Adipocyte (in vitro differentiated cells): ENCODE data around the gene PDZRN4.
"Not testable (repeated sequence)": the region's sequence is repeated elsewhere in the genome, so short reads cannot be mapped to it uniquely, and the experiment has no call there.

ENCODE experiments used
- DNase-seq: peaks from one replicate; pipeline ENCODE4 v3.0.0-alpha.2; 2015; ENCODE audit warnings: low read depth
- H3K27me3 ChIP-seq: replicated peaks from 2 replicates; pipeline ENCODE4 v1.7.0; 2013; ENCODE audit warnings: mild to moderate bottlenecking, low read length, moderate library complexity; ENCODE audit not compliant: control insufficient read depth, insufficient read depth
- H3K36me3 ChIP-seq: 2 replicates; pipeline ENCODE4 v1.7.0; 2013; ENCODE audit warnings: low read length, mild to moderate bottlenecking, moderate library complexity; ENCODE audit not compliant: control insufficient read depth, insufficient read depth, severe bottlenecking
- H3K4me1 ChIP-seq: 2 replicates; pipeline ENCODE4 v1.7.0; 2013; ENCODE audit warnings: mild to moderate bottlenecking, low read length, moderate library complexity; ENCODE audit not compliant: control insufficient read depth, insufficient read depth
- H3K4me3 ChIP-seq: 2 replicates; pipeline ENCODE4 v1.7.0; 2013; ENCODE audit warnings: mild to moderate bottlenecking, low read length, moderate library complexity
- H3K9ac ChIP-seq: 2 replicates; pipeline ENCODE4 v1.7.0; 2013; ENCODE audit warnings: mild to moderate bottlenecking, low read length, moderate library complexity
- H3K9me3 ChIP-seq: 2 replicates; pipeline ENCODE4 v1.7.0; 2013; ENCODE audit warnings: mild to moderate bottlenecking, low read length, moderate library complexity; ENCODE audit not compliant: control insufficient read depth

PDZRN4 gene

DNA sequence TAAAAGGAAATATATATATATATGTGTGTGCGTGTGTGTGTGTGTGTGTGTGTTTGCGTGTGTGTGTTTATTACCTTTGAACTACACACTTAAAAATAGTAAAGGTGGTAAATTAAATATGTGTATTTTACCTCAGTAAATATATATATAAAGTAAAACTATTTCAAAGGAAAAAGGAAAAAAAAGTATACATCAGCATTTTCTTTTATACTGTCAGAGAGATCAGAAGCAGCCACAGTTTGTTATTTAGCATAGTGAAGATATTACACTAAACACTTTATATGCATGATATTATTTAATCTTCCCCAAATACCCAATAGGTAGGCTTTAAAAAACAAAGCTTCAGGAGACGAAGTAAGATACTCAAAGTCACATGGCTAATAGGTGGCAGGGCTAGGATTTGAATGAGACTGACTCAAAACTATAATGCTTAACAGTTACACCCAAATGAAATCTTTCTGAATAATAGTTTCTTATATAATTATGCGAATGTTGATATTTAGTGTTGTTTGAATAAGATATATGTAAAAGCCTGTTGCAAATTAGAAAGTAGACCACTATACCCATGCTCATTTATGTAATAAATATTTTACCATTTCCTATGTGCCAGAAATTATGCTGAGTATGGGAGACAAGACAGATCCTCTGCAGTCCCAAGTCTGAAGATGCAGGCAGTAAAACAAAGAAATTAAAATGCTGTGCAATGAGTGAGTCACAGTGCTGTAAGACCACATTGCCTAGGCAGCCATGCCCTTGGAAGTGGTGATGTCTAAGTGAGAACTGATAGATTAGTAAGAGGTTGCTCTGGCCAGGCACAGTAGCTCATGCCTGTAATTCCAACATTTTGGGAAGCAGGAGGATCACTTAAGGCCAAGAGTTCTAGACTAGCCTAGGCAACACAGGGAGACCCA is 66.1 kb downstream of the PDZRN4 start:
- Histone ChIP-seq H3K9ac (no peak overlapping the region), H3K4me3 (no peak overlapping the region), H3K27me3 (no peaks in the 10 kb centered on the region), H3K4me1 (no peaks in the 10 kb centered on the region), H3K36me3 (no peaks in the 10 kb centered on the region), H3K9me3 (no peaks in the 10 kb centered on the region)
- DNase-seq: no peak

DNA sequence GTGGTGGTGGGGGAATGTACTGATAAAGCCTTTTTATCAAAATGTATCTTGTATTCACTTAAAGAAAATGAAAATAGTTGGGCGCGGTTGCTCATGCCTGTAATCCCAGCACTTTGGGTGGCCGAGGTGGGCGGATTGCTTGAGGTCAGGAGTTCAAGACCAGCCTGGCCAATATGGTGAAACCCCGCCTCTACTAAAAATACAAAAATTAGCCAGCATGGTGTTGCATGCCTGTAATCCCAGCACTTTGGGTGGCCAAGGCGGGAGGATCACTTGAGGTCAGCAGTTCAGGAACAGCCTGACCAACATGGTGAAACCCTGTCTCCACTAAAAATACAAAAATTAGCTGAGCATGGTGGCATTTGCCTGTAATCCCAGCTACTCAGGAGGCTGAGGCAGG is 75.1 kb downstream of the PDZRN4 start:
- H3K36me3 ChIP-seq, H3K4me1 ChIP-seq, H3K9me3 ChIP-seq, H3K9ac ChIP-seq, DNase-seq, H3K27me3 ChIP-seq, H3K4me3 ChIP-seq: not testable (repeated sequence)

DNA sequence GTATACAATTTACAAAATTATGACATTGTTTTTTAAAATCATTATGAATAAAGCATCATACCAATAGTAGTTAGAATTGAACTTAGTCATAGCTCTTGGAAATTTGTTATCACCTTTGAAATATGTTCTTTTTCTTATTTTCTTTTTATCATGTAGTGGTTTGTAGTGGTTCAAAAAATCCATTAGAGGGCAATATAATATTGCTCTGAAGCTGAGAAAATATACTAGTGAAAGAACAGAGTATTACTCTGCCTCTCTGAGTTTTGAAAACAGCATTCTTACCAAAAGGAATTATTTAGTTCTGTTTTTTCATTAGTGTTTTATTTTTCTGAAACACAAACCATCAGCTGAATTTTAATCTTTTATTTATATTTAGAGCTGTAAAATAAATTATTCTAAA is 76.2 kb downstream of the PDZRN4 start:
- no peaks in the 10 kb centered on the region for H3K27me3 ChIP-seq
- no peaks in the 10 kb centered on the region for H3K4me1 ChIP-seq
- no peak overlapping the region for H3K9ac ChIP-seq
- H3K4me3 ChIP-seq: no peak overlapping the region
- H3K36me3 ChIP-seq: no peaks in the 10 kb centered on the region
- peak; percentile 26 for DNase-seq
- no peaks in the 10 kb centered on the region for H3K9me3 ChIP-seq

DNA sequence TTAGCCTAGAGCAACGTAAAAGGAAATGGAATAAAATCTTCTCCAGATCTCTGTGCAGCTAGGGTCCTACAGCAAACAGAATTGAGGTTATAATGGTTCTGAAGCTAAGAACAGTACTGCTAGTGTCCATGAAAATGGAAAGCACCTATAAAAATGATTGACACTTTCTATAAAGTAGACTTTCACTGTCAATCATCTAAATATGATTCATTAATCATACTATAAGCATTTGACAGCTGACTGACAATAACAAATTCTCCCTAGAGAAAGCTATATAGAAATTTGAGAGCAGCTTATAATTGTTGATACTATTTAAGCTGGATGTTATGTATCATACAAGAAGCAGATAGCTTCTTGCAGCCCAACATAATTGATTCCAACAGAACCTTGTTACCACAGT is 80.9 kb downstream of the PDZRN4 start:
- no peak overlapping the region for H3K9ac ChIP-seq
- no peaks in the 10 kb centered on the region for H3K9me3 ChIP-seq
- no peak for DNase-seq
- H3K4me1 ChIP-seq: no peaks in the 10 kb centered on the region
- no peaks in the 10 kb centered on the region for H3K36me3 ChIP-seq
- no peaks in the 10 kb centered on the region for H3K27me3 ChIP-seq
- no peak overlapping the region for H3K4me3 ChIP-seq

DNA sequence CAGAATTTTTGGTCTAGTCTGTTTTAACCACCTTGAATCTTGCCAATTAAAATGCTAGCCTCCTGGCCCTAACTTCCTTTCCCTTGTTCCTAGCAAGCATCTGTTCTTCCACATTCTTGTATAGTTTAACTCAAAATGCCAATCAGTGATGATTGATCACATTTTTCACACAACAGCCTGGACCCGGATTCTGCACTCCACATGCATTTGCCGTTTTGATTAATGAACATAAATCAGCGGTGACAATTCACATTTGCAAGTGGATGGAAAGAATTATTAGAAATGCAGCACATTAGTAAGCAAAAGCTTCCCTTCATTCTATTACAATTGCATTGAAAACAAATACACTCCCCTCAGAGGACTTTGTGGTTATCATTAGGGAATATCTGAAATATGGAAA is 83.4 kb downstream of the PDZRN4 start:
- no peak overlapping the region for H3K9ac ChIP-seq
- H3K36me3 ChIP-seq: no peaks in the 10 kb centered on the region
- H3K4me3 ChIP-seq: no peak overlapping the region
- H3K4me1 ChIP-seq: no peaks in the 10 kb centered on the region
- no peaks in the 10 kb centered on the region for H3K9me3 ChIP-seq
- no peak for DNase-seq
- H3K27me3 ChIP-seq: no peaks in the 10 kb centered on the region

DNA sequence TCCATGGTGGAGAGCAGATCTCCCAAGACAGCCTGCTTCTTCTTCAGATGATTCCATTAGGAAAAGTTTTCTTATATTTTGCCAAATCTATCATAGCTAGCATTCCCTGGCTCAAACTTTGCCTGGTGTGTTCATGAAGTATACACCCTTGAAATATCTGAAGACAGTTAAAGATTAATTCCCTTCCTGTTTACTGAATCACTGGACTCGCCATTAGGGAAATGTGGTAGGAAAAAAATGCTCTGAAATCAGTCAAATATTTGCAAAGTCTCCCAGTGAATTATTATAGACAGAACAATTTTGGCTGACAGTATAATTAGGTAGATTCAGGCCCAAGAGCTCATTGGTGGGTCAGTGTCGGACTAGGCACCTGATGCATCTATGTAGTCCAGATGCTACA is 86.5 kb downstream of the PDZRN4 start:
- no peak for DNase-seq
- H3K36me3 ChIP-seq: no peaks in the 10 kb centered on the region
- H3K9me3 ChIP-seq: no peaks in the 10 kb centered on the region
- no peaks in the 10 kb centered on the region for H3K4me1 ChIP-seq
- H3K27me3 ChIP-seq: no peaks in the 10 kb centered on the region
- no peak overlapping the region for H3K9ac ChIP-seq
- H3K4me3 ChIP-seq: no peak overlapping the region

DNA sequence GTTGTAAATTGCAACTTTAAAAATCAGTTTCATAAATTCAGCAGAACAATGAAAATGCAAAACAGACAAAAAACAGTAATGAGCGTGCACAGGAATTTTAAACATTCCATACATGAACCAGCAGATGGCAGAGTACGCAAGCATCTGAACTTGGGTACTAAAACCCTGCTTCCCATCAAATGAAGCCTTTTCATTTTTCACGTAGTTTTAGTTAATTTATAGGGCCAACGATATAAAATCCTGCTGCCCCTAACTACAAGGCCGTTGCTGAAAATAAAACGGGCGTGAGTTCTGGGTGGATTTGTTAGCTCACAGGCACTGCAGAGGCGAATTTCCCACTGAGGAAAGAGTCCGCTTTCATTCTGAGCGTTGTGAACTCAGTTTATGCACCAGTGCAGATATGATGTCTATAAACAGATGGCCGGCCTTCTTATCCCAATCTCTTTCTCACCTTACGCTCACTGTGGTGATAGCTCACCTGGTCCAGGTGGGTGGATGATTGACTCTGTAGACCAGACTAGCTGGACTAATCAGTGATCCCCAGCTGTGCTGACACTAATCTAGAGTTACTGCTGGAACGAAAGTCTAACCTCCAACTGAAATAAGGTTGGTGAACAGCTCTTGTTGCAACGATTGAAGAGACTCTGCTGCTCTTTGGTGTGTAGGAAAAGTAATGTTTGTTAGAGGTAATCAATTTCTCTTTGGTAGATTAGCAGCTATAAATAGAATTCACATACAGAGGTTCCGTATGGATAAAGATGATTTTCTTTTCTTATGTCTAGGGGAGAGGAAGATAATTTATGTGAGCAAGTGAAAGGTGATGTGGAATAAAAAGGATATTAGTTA is 89.2 kb downstream of the PDZRN4 start:
- Histone ChIP-seq H3K9me3 (no peaks in the 10 kb centered on the region), H3K27me3 (peaks cover 4% of the 10 kb centered on the region), H3K4me1 (no peaks in the 10 kb centered on the region), H3K36me3 (no peaks in the 10 kb centered on the region), H3K4me3 (no peak overlapping the region), H3K9ac (no peak overlapping the region)
- peak; percentile 72 for DNase-seq

DNA sequence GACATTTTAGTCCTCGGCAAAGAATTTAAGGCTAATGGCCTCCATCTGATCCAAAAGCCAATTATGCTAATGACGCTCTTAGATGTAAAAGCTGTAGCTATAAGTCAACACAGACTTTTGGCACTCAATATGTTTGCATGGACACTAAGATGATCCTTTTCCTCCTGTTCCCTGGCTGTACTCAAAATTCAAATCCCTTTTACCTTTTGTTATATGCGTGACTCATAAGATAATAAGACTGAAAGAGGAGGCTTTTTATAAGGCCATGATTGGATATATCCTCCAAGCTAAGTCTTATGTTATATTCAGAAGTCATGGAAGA is 89.8 kb downstream of the PDZRN4 start:
- DNase-seq: no peak
- Histone ChIP-seq H3K36me3 (no peaks in the 10 kb centered on the region), H3K4me3 (no peak overlapping the region), H3K9ac (no peak overlapping the region), H3K27me3 (peaks cover 4% of the 10 kb centered on the region), H3K9me3 (no peaks in the 10 kb centered on the region), H3K4me1 (no peaks in the 10 kb centered on the region)

DNA sequence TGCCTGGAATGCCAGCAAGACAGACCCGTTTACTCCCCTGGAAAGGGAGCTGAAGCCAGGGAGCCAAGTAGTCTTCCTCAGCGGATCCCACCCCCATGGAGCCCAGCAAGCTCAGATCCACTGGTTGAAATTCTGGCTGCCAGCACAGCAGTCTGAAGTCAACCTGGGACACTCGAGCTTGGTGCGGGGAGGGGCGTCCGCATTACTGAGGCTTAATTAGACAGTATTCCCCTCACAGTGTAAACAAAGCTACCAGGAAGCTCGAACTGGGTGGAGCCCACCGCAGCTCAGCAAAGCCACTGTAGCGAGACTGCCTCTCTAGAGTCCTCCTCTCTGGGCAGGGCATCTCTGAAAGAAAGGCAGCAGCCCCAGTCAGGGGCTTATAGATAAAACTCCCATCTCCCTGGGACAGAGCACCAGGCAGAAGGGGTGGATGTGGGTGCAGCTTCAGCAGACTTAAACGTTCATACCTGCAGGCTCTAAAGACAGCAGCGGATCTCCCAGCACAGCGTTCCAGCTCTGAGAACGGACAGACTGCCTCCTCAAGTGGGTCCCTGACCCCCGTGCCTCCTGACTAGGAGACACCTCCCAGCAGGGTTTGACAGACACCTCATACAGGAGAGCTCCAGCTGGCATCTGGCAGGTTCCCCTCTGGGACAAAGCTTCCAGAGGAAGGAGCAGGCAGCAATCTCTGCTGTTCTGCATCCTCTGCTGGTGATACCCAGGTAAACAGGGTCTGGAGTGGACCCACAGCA is 92.4 kb downstream of the PDZRN4 start:
- H3K36me3 ChIP-seq, H3K27me3 ChIP-seq, DNase-seq, H3K4me1 ChIP-seq, H3K4me3 ChIP-seq, H3K9ac ChIP-seq, H3K9me3 ChIP-seq: not testable (repeated sequence)

DNA sequence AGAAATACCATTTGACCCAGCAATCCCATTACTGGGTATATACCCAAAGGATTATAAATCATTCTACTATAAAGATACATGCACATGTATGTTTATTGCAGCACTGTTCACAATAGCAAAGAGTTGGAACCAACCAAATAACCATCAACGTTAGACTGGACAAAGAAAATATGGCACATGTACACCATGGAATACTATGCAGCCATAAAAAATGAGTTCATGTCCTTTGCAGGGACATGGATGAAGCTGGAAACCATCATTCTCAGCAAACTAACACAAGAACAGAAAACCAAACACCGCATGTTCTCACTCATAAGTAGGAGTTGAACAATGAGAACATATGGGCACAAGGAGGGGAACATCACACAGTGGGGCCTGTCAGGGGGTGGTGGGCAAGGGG is 97.3 kb downstream of the PDZRN4 start:
- H3K9me3 ChIP-seq, H3K36me3 ChIP-seq, H3K9ac ChIP-seq, DNase-seq, H3K4me1 ChIP-seq, H3K4me3 ChIP-seq, H3K27me3 ChIP-seq: not testable (repeated sequence)

DNA sequence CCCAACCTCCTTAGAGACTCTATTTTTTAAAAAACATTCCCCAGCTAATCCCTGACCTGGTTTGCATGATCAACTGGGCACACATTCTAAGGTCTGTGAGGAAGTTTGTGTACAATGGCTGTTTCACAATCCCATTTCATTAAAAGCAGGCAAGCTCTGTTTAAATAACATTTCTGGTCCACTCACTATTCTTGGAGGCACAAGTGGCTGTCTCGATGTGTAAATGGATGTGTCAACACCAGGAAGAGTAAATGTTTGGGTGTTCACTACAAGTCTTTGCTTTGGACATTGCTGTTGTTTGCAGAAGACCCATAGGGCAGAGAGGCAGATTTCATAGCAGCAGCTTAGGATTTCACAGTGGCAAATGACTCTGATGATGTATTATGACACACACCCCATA is 98.3 kb downstream of the PDZRN4 start:
- Histone ChIP-seq H3K4me3 (no peak overlapping the region), H3K4me1 (peaks cover 4% of the 10 kb centered on the region), H3K36me3 (no peaks in the 10 kb centered on the region), H3K9ac (no peak overlapping the region), H3K27me3 (no peaks in the 10 kb centered on the region), H3K9me3 (no peaks in the 10 kb centered on the region)
- DNase-seq: no peak
